ENCODE measurements around the gene ENOX2.
"Not testable (repeated sequence)": the region's sequence is repeated elsewhere in the genome, so short reads cannot be mapped to it uniquely, and the experiment has no call there.

The ENOX2 gene

GRCh38 chrX:130828641-130829040 is 74.4 kb downstream of the ENOX2 start:
- no peaks in the 10 kb centered on the region for H3K36me3 ChIP-seq (replicated peaks)
- no peak overlapping the region for H3K27ac ChIP-seq
- no peak for TF ChIP-seq CTCF (IDR thresholded peaks at IDR 0.05; ENCODE audit: low read depth, low read length, missing control alignments)
- H3K4me3 ChIP-seq (ENCODE audit: low read depth, low read length) = no peak overlapping the region
- no peak for DNase-seq
- H3K27me3 ChIP-seq (replicated peaks) = no peaks in the 10 kb centered on the region
- in situ Hi-C loops (cut with HindIII; ENCODE audit: low pct_ligation_motif_present, low sequenced_read_pairs) = no loop called here

- no peak for TF ChIP-seq CTCF (IDR thresholded peaks at IDR 0.05; ENCODE audit: low read depth, low read length, missing control alignments)
These were observed 75.4 kb downstream of the ENOX2 start for GRCh38 chrX:130827648-130828047.

GRCh38 chrX:130826249-130826648 is 76.8 kb downstream of the ENOX2 start:
- Histone ChIP-seq H3K4me3 (ENCODE audit: low read depth, low read length) (no peak overlapping the region), H3K27ac (no peak overlapping the region), H3K36me3 (replicated peaks) (no peaks in the 10 kb centered on the region), H3K27me3 (replicated peaks) (no peaks in the 10 kb centered on the region)
- TF ChIP-seq CTCF (IDR thresholded peaks at IDR 0.05; ENCODE audit: low read depth, low read length, missing control alignments) = no peak
- in situ Hi-C loops (cut with HindIII; ENCODE audit: low pct_ligation_motif_present, low sequenced_read_pairs) = no loop called here
- no peak for DNase-seq

More at GRCh38 chrX:130827648-130828047, 75.4 kb downstream of the ENOX2 start:
- Histone ChIP-seq H3K27me3 (replicated peaks) (no peaks in the 10 kb centered on the region), H3K27ac (no peak overlapping the region), H3K36me3 (replicated peaks) (no peaks in the 10 kb centered on the region), H3K4me3 (ENCODE audit: low read depth, low read length) (no peak overlapping the region)
- DNase-seq = no peak
- in situ Hi-C loops (cut with HindIII; ENCODE audit: low pct_ligation_motif_present, low sequenced_read_pairs) = no loop called here

GRCh38 chrX:130825525-130825924 is 77.5 kb downstream of the ENOX2 start:
- in situ Hi-C loops (cut with HindIII; ENCODE audit: low pct_ligation_motif_present, low sequenced_read_pairs) = no loop called here
- H3K27me3 ChIP-seq (replicated peaks) = no peaks in the 10 kb centered on the region
- H3K4me3 ChIP-seq (ENCODE audit: low read depth, low read length) = no peak overlapping the region

GRCh38 chrX:130819367-130819766 is 83.6 kb downstream of the ENOX2 start:
- H3K4me3 ChIP-seq (ENCODE audit: low read depth, low read length); in situ Hi-C loops (cut with HindIII; ENCODE audit: low pct_ligation_motif_present, low sequenced_read_pairs); H3K27me3 ChIP-seq (replicated peaks); H3K27ac ChIP-seq; H3K36me3 ChIP-seq (replicated peaks); DNase-seq: not testable (repeated sequence)

More at GRCh38 chrX:130825525-130825924, 77.5 kb downstream of the ENOX2 start:
- Histone ChIP-seq H3K36me3 (replicated peaks) (no peaks in the 10 kb centered on the region), H3K27ac (no peak overlapping the region)
- TF ChIP-seq CTCF (IDR thresholded peaks at IDR 0.05; ENCODE audit: low read depth, low read length, missing control alignments) = no peak
- DNase-seq = no peak

- H3K4me3 ChIP-seq (ENCODE audit: low read depth, low read length); in situ Hi-C loops (cut with HindIII; ENCODE audit: low pct_ligation_motif_present, low sequenced_read_pairs); DNase-seq; H3K36me3 ChIP-seq (replicated peaks); H3K27me3 ChIP-seq (replicated peaks); H3K27ac ChIP-seq: not testable (repeated sequence)
These were observed 89.1 kb downstream of the ENOX2 start for GRCh38 chrX:130813932-130814331.

GRCh38 chrX:130810561-130810960 is 92.4 kb downstream of the ENOX2 start:
- Histone ChIP-seq H3K27ac (no peak overlapping the region), H3K4me3 (ENCODE audit: low read depth, low read length) (no peak overlapping the region), H3K27me3 (replicated peaks) (no peaks in the 10 kb centered on the region), H3K36me3 (replicated peaks) (no peaks in the 10 kb centered on the region)
- TF ChIP-seq CTCF (IDR thresholded peaks at IDR 0.05; ENCODE audit: low read depth, low read length, missing control alignments) = no peak
- in situ Hi-C loops (cut with HindIII; ENCODE audit: low pct_ligation_motif_present, low sequenced_read_pairs) = no loop called here
- no peak for DNase-seq

All from brain microvascular endothelial cell (primary cell).